ENCODE data around the gene ANK2.
"Not testable (repeated sequence)": the region's sequence is repeated elsewhere in the genome, so short reads cannot be mapped to it uniquely, and the experiment has no call there.

ANK2 gene

DNA sequence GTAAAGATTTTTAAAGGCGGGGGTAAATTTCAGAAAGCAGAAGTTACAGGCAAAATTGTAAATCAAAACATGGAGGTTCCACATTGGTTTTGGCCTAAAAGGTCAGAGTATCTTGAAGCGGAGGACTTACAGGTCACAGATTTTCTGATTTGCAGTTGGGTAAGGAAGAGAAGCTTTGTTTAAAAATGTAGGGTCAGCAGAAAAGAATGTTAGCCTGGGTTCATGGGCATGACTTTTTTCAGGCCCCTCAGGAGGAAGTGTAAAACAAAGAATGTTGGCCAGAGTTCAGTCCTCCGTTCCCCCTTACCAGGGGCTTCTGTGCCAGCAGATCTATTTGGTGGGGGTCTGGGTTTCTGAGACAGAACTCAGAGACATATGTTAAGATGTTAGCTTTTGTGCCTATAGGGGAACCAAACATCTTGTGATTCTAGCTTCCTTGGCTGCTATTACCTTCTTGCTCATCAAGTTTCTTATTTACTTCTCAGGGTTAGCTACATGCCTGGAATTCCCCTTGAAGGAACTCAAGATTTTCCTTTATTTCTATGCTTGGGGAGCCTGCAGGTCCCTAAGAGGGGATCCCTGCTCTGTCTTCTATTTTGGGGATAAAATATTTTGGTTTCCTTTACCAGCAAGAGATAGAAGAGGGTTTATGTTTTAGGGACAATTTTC lies 160.3 kb downstream of the ANK2 start:
- DNase-seq (ENCODE audit: low read depth): no peak

DNA sequence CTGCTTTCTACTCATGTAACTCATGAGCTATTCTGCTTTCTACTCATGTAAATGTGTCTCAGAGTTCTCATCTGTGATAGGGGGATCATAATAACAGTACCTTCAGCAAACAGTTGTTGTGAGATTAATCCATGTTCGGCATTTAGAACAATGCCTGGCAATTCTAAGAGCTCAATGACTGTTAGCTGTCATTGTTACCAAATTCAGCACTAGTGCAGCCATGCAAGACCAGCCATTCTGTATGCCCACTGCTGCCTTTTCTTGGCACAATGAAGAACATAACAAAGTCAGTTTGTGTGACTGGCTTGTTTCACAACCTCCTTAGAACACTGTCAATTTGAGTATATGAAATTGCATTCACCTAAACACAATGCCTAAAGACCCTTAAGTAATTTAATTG lies 163.2 kb downstream of the ANK2 start:
- DNase-seq (ENCODE audit: low read depth): no peak

DNA sequence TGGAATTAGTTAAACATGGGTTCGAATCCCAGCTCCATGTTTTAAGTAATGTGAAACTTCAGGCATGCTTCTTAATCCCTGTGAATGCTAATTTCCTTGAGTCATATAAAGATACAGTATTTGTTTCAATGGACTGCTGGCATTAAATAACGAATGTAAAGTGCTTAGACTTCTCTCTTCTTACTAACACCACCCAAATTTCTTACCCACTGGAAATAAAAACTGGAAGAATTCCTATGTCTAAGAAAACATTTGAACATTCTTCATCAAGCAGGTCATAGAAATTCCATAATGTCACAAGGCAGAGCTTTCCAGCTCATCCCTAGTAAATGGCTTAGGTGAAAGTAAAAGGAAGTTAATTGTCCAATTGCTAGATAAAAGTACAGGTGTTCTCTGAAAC lies 172.5 kb downstream of the ANK2 start:
- no peak for DNase-seq (ENCODE audit: low read depth)

DNA sequence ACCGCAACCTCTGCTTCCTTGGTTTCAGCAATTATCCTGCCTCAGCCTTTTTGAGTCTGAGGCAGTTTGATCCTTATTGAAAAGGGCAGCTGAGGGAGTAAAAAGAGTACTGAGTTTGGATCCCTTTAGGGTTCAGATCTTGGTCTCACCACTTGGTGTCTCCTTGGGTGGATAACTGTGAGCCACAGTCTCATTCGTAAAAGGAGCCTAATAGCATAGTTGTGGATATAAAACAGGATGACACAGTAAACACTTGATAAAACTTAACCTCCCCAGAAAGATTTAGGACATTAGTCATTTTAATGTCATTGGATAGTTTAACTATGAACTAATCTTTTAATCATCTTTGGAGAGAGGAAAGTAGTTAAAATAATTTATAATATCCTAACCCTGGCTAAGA lies 173.0 kb downstream of the ANK2 start:
- no peak for DNase-seq (ENCODE audit: low read depth)

GRCh38 chr4:113223001-113223400 lies 173.5 kb downstream of the ANK2 start:
- no peak for DNase-seq (ENCODE audit: low read depth)

DNA sequence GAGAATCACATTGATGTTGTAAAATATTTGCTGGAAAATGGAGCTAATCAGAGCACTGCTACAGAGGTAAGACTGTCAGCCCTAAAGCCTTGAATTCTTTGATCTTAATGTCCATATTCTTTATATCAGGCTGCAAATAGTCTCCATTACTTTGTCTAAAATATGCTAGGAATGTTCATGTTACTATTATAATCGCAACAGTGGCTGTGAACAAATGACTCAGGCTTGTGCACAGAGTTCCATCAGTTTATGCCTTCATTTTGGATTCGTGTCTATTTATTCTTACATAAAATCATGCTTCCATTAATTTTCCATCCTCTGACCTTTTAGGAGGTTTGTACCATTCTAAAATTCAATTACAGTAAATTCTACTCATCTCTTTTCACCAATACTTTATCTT lies 182.7 kb downstream of the ANK2 start:
- DNase-seq (ENCODE audit: low read depth): no peak

- DNase-seq (ENCODE audit: low read depth): no peak
These were observed 187.5 kb downstream of the ANK2 start for GRCh38 chr4:113236916-113237315.

DNA sequence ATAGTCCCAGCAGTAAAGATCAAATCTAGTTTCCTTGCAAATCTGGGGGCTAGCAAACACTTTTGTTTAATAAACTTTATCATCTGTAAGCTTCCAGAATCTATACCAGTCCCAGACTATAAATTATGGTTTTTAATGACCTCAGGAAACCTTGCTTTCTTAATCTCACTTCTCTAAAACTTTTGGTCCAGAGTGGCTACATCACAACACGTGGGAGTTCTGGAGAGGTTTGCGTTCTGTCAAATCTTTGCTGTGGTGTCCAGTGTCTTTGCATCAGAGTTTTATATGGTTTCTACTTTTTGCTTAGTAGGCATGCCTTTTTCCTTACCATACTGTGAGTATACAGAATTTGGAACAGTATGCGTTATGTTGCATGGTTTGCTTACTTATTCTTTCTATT lies 193.9 kb downstream of the ANK2 start:
- DNase-seq (ENCODE audit: low read depth): no peak

DNA sequence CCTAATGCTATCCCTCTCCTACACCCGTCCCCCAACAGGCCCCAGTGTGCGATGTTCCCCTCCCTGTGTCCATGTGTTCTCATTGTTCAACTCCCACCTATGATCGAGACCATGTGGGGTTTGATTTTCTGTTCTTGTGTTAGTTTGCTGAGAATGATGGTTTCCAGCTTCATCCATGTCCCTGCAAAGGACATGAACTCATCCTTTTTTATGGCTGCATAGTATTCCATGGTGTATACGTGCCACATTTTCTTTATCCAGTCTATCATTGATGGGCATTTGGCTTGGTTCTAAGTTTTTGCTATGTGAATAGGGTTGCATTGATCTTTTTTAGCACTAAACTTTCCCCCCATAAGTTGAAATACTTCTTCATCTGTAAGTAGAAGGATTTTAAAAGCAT lies 195.3 kb downstream of the ANK2 start:
- not testable (repeated sequence) for DNase-seq (ENCODE audit: low read depth)

- no peak for DNase-seq (ENCODE audit: low read depth)
These were observed 198.9 kb downstream of the ANK2 start for GRCh38 chr4:113248320-113248719.

GRCh38 chr4:113255628-113256027 lies 206.2 kb downstream of the ANK2 start:
- no peak for DNase-seq (ENCODE audit: low read depth)

DNA sequence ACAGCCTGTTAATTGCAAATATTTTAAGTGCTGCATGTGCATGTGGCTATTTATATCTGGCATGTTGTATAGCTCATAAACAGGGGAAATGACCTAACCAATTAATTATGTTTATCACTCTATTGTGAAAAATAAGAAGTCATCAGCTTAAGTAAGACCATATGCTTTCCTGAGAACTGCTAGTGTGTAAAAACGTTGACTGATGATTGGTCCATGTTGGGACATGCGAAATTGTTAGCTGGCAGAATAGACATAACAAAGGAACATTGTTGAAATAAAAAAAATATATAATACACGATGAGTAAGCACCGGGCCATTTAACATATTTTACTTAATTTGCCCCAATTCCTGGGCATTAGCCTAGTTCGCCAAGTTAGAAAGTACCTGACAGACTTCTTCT lies 207.5 kb downstream of the ANK2 start:
- DNase-seq (ENCODE audit: low read depth): no peak

DNA sequence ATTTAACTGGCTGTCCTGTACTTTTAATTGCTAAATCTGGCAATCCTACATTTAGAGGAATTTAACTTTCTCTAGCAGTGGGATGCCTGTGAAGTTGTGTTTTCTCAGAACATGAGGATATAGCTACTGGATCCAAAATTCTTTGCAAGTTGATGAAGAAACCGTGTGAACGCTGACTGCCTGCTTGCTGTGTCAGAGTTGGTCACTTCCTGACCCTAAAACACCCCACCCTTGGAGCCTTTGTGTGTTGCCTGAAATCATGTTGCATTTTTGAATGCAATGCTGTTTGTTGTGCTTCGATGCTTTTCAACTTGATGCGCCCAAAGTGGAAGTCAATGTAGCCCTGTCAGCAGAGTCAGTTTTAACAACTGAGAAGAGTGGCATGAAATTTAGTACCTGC lies 211.2 kb downstream of the ANK2 start:
- no peak for DNase-seq (ENCODE audit: low read depth)

DNA sequence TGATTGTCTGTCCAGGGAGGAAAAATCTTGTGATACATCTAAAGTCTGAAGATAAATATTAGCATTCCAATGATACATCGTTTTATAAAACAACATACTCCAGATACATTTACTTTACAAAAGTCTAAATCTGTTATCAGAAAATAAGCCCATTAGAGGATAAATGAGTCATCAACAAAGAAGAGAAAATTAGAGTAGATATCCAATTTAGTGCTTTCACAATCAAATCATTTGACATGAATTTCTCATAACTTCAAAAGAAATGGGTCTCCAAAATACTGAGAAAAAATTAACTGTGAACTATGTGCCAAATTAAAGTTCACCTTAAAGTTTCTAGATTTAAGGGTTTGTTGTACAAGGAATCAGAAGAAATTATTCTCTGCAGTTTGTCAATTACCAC lies 213.8 kb downstream of the ANK2 start:
- no peak for DNase-seq (ENCODE audit: low read depth)

- no peak for DNase-seq (ENCODE audit: low read depth)
These were observed 221.3 kb downstream of the ANK2 start for GRCh38 chr4:113270520-113271319.

- no peak for DNase-seq (ENCODE audit: low read depth)
These were observed 223.1 kb downstream of the ANK2 start for GRCh38 chr4:113272523-113272922.

GRCh38 chr4:113273721-113274220 lies 224.3 kb downstream of the ANK2 start:
- DNase-seq (ENCODE audit: low read depth): no peak

DNA sequence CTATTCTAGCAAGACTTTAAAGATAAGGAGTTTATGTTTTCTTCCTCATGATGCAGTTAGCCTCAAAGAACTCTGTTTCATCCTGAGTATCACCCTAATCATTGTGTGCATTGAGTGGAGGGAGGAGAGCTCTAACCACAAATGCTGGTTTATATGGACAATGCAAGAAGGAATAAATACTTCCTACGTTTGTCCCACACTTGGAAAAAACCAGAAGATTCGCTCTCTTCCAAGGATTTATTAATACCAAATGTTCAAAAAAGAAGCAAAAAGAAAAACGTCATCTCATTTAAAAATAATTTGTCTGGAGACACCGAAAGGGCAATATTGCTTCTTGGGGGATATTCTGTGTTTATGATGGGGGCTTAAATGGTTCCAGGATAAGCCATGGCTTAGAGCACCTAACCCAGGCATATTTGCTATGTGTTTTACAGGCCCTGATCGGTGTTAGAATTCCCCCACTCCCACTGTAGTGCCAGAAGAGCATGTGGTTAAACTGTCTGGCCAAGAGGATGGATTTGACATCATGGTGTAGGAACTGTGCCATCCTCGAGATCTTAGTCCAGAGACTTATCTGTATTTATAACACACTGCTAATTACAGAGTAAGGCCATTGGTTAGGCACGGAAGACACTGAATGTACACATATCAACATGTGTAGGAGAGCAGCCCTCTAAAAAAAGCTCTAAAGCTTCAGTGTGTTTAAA lies 227.2 kb downstream of the ANK2 start:
- no peak for DNase-seq (ENCODE audit: low read depth)

DNA sequence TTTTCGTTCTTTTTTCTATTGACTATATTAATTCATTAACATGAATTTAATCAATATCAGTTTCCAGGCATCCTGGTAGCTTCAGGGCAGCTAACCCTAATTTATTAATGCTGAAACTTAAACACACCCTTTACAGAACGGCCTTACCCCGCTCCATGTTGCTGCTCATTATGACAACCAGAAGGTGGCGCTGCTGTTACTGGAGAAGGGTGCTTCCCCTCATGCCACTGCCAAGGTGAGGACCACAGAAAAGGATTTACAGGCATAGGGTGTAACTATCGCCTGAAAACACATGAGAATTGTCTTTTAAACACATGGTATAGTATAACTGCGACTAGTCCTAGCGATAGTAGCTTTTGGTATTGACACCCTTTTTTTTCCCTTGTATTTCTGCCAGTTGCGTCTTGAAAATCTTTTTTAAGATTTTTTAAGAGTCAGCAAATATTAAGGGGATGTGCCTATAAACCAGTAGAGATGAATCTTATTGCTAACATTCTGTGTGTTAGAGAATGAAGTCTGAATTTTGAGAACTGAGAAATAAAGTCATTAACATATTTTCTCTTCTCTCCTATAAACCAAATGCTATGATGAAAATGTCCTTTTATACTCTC lies 229.0 kb downstream of the ANK2 start:
- DNase-seq (ENCODE audit: low read depth): no peak

DNA sequence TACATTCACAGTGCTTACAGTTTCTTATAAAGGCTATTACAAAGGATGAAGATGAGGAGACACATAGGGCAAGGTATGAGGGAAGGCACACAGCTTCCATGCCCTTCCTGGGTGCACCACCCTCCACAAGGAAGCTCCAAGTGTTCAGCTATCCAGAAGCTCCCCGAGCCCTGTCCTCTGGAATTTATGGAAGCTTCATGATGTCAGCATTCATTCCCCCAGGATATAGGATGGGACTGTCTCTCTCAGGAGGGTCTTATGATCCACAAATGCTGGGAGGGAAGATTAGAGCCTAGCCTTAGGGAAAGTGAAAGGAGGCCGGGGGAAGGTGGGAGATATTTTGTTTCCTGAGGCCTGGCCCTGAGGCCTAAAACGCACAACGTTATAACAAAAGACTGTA lies 236.0 kb downstream of the ANK2 start:
- no peak for DNase-seq (ENCODE audit: low read depth)

DNA sequence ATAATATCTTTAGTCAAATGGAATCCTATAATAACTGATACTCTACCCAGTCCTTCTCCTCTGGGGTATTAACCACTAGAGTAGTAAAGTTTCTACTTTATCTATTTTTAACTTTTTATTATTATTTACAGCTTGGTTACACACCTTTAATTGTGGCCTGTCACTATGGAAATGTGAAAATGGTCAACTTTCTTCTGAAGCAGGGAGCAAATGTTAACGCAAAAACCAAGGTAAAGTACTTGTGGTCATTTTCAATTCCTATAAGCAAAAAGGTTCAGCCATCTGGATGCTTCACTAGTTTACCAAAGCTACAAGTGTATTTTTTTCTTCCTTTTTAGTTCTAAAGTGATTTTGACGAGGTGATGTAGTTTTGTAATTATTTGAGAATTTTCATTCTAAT lies 238.8 kb downstream of the ANK2 start:
- DNase-seq (ENCODE audit: low read depth): no peak

GRCh38 chr4:113288696-113289095 lies 239.2 kb downstream of the ANK2 start:
- DNase-seq (ENCODE audit: low read depth): no peak

- DNase-seq (ENCODE audit: low read depth): no peak
These were observed 240.3 kb downstream of the ANK2 start for GRCh38 chr4:113289766-113290165.
